IMR-90 (cell line): ENCODE measurements around the gene DLGAP4. TPM values are rescaled to one million over a fixed set of nuclear protein-coding genes. Genes with fewer than 3 reads are reported as not detected.
A peak's percentile ranks its signal among the peaks of the same experiment; 100 is the strongest.

Experiments used
- ATAC-seq: fragments of 200-7000 bp; cut with Tn5 transposase; 2 replicates; pipeline ENCODE4 v1.9.1; 2020; ENCODE audit warnings: low read depth, mild to moderate bottlenecking, moderate library complexity
- BruUV-seq: library from RNA; stranded (reverse); fragments of 400-500 nt; replicated peaks from 2 replicates; lab custom pipeline; 2021; lab: Mats Ljungman, UMichigan
- CTCF ChIA-PET: fragments of 300-600 bp; formaldehyde crosslinking; extraction: SDS; loops from one replicate; lab custom pipeline; 2021; ENCODE audit warnings: antibody characterized with exemption; lab: Yijun Ruan, JAX
- POLR2A ChIA-PET: fragments of 300-600 bp; sonication (Branson Sonifier 250); formaldehyde crosslinking; loops from one replicate; lab custom pipeline; 2022; ENCODE audit warnings: antibody characterized with exemption; ENCODE audit not compliant: unreplicated experiment; lab: Charles Lee
- DNase-seq: peaks from one replicate; pipeline ENCODE4 v3.0.0; 2013
- H2AFZ ChIP-seq: replicated peaks from 2 replicates; pipeline ENCODE3; 2013; ENCODE audit warnings: low read length, mild to moderate bottlenecking; ENCODE audit not compliant: poor library complexity
- H2AK5ac ChIP-seq: 2 replicates; pipeline ENCODE4 v1.6.1; 2013; ENCODE audit warnings: low read depth, low read length, inconsistent platforms
- H2AK9ac ChIP-seq: replicated peaks from 2 replicates; pipeline ENCODE3; 2013; ENCODE audit warnings: mild to moderate bottlenecking, low read depth, low read length, moderate library complexity; ENCODE audit not compliant: poor library complexity
- H2BK120ac ChIP-seq: 2 replicates; pipeline ENCODE4 v1.6.1; 2013; ENCODE audit warnings: low read depth, low read length, inconsistent platforms
- H2BK15ac ChIP-seq: 3 replicates; pipeline ENCODE4 v1.6.1; 2013; ENCODE audit warnings: low read depth, low read length, inconsistent platforms
- H2BK20ac ChIP-seq: 2 replicates; pipeline ENCODE4 v1.6.1; 2013; ENCODE audit warnings: low read depth, mild to moderate bottlenecking, inconsistent platforms, low read length, moderate library complexity
- H2BK5ac ChIP-seq: 2 replicates; pipeline ENCODE4 v1.6.1; 2013; ENCODE audit warnings: mild to moderate bottlenecking, low read depth, low read length, inconsistent platforms; ENCODE audit not compliant: poor library complexity, severe bottlenecking
- H3K14ac ChIP-seq: replicated peaks from 2 replicates; pipeline ENCODE4 v1.6.1; 2013; ENCODE audit warnings: low read depth, low read length, inconsistent platforms
- H3K18ac ChIP-seq: 2 replicates; pipeline ENCODE4 v1.6.1; 2013; ENCODE audit warnings: low read depth, low read length, control low read depth
- H3K23ac ChIP-seq: 2 replicates; pipeline ENCODE4 v1.6.1; 2013; ENCODE audit warnings: low read depth, low read length, inconsistent platforms
- H3K27ac ChIP-seq: 2 replicates; pipeline ENCODE4 v1.5.1; 2013; ENCODE audit warnings: mild to moderate bottlenecking, control low read depth, low read length; ENCODE audit not compliant: insufficient read depth
- H3K27me3 ChIP-seq: 2 replicates; pipeline ENCODE4 v1.6.1; 2013; ENCODE audit warnings: low read length; ENCODE audit not compliant: control insufficient read depth, insufficient read depth
- H3K36me3 ChIP-seq: 2 replicates; pipeline ENCODE4 v1.6.1; 2013; ENCODE audit warnings: low read length, mixed read lengths; ENCODE audit not compliant: control insufficient read depth, insufficient read depth
- H3K4ac ChIP-seq: 2 replicates; pipeline ENCODE4 v1.6.1; 2013; ENCODE audit warnings: low read depth, low read length, inconsistent platforms
- H3K4me1 ChIP-seq: 2 replicates; pipeline ENCODE4 v1.6.1; 2013; ENCODE audit warnings: low read length, mixed read lengths; ENCODE audit not compliant: control insufficient read depth, insufficient read depth
- H3K4me2 ChIP-seq: 2 replicates; pipeline ENCODE4 v1.6.1; 2013; ENCODE audit warnings: low read depth, mild to moderate bottlenecking, control low read depth, low read length, moderate library complexity
- H3K4me3 ChIP-seq: 2 replicates; pipeline ENCODE4 v1.5.1; 2013; ENCODE audit warnings: low read depth, mild to moderate bottlenecking, control low read depth, low read length, moderate library complexity; ENCODE audit not compliant: insufficient read depth
- H3K56ac ChIP-seq: 2 replicates; pipeline ENCODE4 v1.6.1; 2013; ENCODE audit warnings: low read length, inconsistent platforms; ENCODE audit not compliant: insufficient read depth; ENCODE audit errors: extremely low read depth
- H3K79me1 ChIP-seq, 2 experiments: 2 replicates each; pipeline ENCODE4 v1.6.1; 2013; ENCODE audit warnings: low read length in 2 of 2, inconsistent platforms in 1 of 2, low read depth in 1 of 2
- H3K9ac ChIP-seq: 2 replicates; pipeline ENCODE4 v1.6.1; 2013; ENCODE audit warnings: low read depth, low read length, control low read depth
- H3K9me1 ChIP-seq: 2 replicates; pipeline ENCODE4 v1.6.1; 2013; ENCODE audit warnings: low read length, inconsistent platforms; ENCODE audit not compliant: insufficient read depth
- H3K9me3 ChIP-seq: 2 replicates; pipeline ENCODE4 v1.6.1; 2013; ENCODE audit warnings: low read length; ENCODE audit not compliant: control insufficient read depth, insufficient read depth
- H4K20me1 ChIP-seq: 2 replicates; pipeline ENCODE4 v1.6.1; 2013; ENCODE audit warnings: low read length, inconsistent platforms; ENCODE audit not compliant: insufficient read depth
- H4K5ac ChIP-seq: 2 replicates; pipeline ENCODE4 v1.6.1; 2013; ENCODE audit warnings: mild to moderate bottlenecking, low read depth, low read length, control low read depth
- H4K8ac ChIP-seq, 2 experiments: 2 replicates each; pipeline ENCODE4 v1.6.1; 2013; ENCODE audit warnings: low read depth in 2 of 2, low read length in 2 of 2, control low read depth in 1 of 2, inconsistent platforms in 1 of 2
- H4K91ac ChIP-seq: 2 replicates; pipeline ENCODE4 v1.6.1; 2013; ENCODE audit warnings: low read depth, low read length, inconsistent platforms; ENCODE audit not compliant: insufficient read depth
- BHLHE40 ChIP-seq: fragments of 150-350 bp; IDR thresholded peaks from 2 replicates; pipeline ENCODE4 v1.6.1; 2016; ENCODE audit warnings: mild to moderate bottlenecking, low read depth, low read length
- CHD1 ChIP-seq: IDR thresholded peaks from 2 replicates; pipeline ENCODE4 v1.6.1; 2012; ENCODE audit warnings: low read depth, low read length, improper control_type of control experiment
- CTCF ChIP-seq: conservative IDR thresholded peaks from 2 replicates; pipeline ENCODE4 v1.5.1; 2012; ENCODE audit warnings: mild to moderate bottlenecking, low read depth, low read length, improper control_type of control experiment
- MAFK ChIP-seq: IDR thresholded peaks from 2 replicates; pipeline ENCODE4 v1.6.1; 2012; ENCODE audit warnings: low read depth, low read length, improper control_type of control experiment
- RFX5 ChIP-seq: IDR thresholded peaks from 2 replicates; pipeline ENCODE4 v1.8.0; 2012; ENCODE audit warnings: low read depth, mild to moderate bottlenecking, low read length, moderate library complexity
- USF2 ChIP-seq: fragments of 150-350 bp; IDR thresholded peaks from 2 replicates; pipeline ENCODE4 v1.6.1; 2017; ENCODE audit warnings: mild to moderate bottlenecking, antibody characterized with exemption, low read length, low read depth
- WGBS, 2 experiments: methylation state at CpG; one replicate each; pipeline versions ENCODE4 v1.1.5 to v1.1.7; 2013; ENCODE audit warnings: missing lambda C conversion rate in 2 of 2; ENCODE audit not compliant: insufficient read length in 1 of 2; ENCODE audit errors: extremely low coverage in 2 of 2; 5-methylcytosine and 5-hydroxymethylcytosine counted together
- dilution Hi-C: fragments of 300-500 bp; cut with HindIII; formaldehyde crosslinking; loops from one replicate; pipeline ENCODE4 v1.14.3; 2018; ENCODE audit warnings: low sequenced_read_pairs; ENCODE audit not compliant: unreplicated experiment
- in situ Hi-C: fragments of 300-500 bp; cut with MboI; formaldehyde crosslinking; loops from 3 replicates; pipeline ENCODE4 v1.14.3; 2019; ENCODE audit warnings: low sequenced_read_pairs, inconsistent platforms, mixed read lengths
- intact Hi-C: fragments of 100-400 bp; cut with micrococcal nuclease; formaldehyde crosslinking; loops from 2 replicates; pipeline ENCODE4 v1.10.0; 2022
- polyA plus RNA-seq, 3 experiments: library from polyadenylated mRNA; depleted of rRNA; stranded (reverse); fragments of >200 nt; gene quantifications; 2 replicates each; pipeline ENCODE4 v1.2.3, GENCODE V29; 2012; ENCODE audit warnings: low replicate concordance in 1 of 3
- total RNA-seq: library from RNA; depleted of rRNA; stranded (reverse); fragments of >200 nt; gene quantifications from 2 replicates; pipeline ENCODE4 v1.2.3, GENCODE V29; 2012

Gene DLGAP4
- total and polyA plus RNA-seq, 2 of the 4 experiments (the other 2 are of a cell fraction): 32.3 to 73.2 TPM

- Histone ChIP-seq H2BK15ac (no peak overlapping the region), H3K14ac (no peak overlapping the region), H3K4me1 (no peaks in the 10 kb centered on the region), H3K27me3 (peaks cover 17% of the 10 kb centered on the region), H3K23ac (no peak overlapping the region), H2BK120ac (no peak overlapping the region), H3K9me3 (no peaks in the 10 kb centered on the region), H4K20me1 (no peaks in the 10 kb centered on the region; the same call in 1 of the 2 replicates), H3K36me3 (no peaks in the 10 kb centered on the region), H2AFZ (peak overlapping the region; percentile 11), H2BK5ac (no peak overlapping the region), H3K4me3 (no peak overlapping the region), H3K79me1 (no peaks in the 10 kb centered on the region), H2BK20ac (no peak overlapping the region), H3K9ac (no peak overlapping the region), H3K18ac (no peak overlapping the region), H2AK5ac (no peak overlapping the region), H4K8ac (no peak overlapping the region), H4K5ac (no peak overlapping the region), H3K27ac (no peak overlapping the region), H3K9me1 (peaks cover 6% of the 10 kb centered on the region), H2AK9ac (no peak overlapping the region), H4K91ac (no peak overlapping the region), H3K56ac (no peak overlapping the region), H3K4me2 (no peak overlapping the region), H3K4ac (no peak overlapping the region)
- ATAC-seq (no peak), DNase-seq (no peak)
- in situ Hi-C loops: no loop called here
- ChIA-PET POLR2A (no interaction called here), CTCF (no interaction called here)
- intact Hi-C loops: no loop called here
- dilution Hi-C loops: no loop called here
- no peak for TF ChIP-seq USF2
- TF ChIP-seq RFX5: no peak
- no peak for TF ChIP-seq MAFK
- TF ChIP-seq BHLHE40: no peak
- TF ChIP-seq CHD1: no peak
- no peak for TF ChIP-seq CTCF
- WGBS, 2 experiments: 32% methylated on average over 3 of the region's 12 CpGs; no CpG with 5 or more reads in 1 of the 2 experiments
- no TSS peak for BruUV-seq
These were observed 13.5 kb downstream of the DLGAP4 start for GRCh38 chr20:36319356-36320260.
